Measurements from ENCODE around the gene R3HCC1L. TPM values are rescaled to one million over a fixed set of nuclear protein-coding genes. Genes with fewer than 3 reads are reported as not detected.
"Not testable (repeated sequence)": the region's sequence is repeated elsewhere in the genome, so short reads cannot be mapped to it uniquely, and the experiment has no call there.

R3HCC1L gene
- polyA plus RNA-seq, 1 donor from 2014 or later = 15.1 TPM

DNA sequence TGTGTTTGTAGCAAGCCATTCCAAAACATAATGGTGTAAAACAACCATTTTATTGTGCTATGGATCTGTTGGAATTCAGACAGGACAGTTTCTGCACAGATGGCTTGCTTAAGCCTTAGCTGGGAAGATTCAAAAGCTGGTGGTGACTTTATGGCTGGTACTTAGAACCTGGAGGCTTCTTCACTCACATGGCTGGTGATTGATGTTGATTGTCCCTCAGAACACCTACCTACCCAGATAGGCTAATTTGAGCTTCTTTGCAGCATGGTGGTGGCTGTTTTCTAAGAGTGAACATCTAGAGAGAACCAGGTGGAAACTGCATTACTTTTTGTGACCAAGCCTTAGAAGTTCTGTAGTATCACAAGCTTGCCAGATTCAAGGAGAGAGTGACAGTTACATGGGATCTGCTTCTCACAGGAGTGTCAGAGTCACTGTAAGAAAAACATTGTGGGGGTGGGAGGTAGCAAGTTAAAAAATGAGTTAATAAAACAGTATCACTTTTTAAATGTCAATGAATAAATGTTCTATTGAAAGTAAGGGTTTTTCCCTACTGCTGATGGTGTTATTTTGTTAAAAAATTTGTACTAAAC lies 7.1 kb downstream of the R3HCC1L start:
- no peaks in the 10 kb centered on the region for H3K9me3 Mint-ChIP-seq
- H3K27ac Mint-ChIP-seq = no peak overlapping the region
- peaks cover 8% of the 10 kb centered on the region for H3K36me3 Mint-ChIP-seq
- peak overlapping the region in 1 of 4 donors; percentile 20 for H3K4me3 Mint-ChIP-seq
- peaks cover 34 to 46% (median 42%) of the 10 kb centered on the region in 3 donors for H3K4me1 Mint-ChIP-seq
- H3K27me3 Mint-ChIP-seq = no peaks in the 10 kb centered on the region

DNA sequence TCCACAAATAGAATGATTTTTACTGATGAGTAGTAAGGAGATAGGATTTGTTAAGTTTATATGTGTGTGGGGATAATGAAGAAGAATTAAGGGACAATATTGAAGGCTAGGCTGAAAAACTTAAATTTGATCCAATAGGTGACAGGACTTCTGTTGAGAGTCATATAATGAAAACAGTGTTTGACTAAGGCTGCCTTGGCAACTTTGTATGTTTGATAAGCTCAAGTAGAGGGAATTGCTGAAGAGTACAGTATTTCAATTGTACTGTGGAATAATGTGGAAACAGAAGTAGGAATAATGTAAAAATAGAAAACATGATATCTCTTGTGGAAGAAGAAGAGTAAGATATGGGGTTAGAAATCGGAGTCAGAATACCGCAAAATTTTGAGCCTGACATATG lies 10.5 kb downstream of the R3HCC1L start:
- H3K9me3 Mint-ChIP-seq = peaks cover 7 to 22% (median 21%) of the 10 kb centered on the region in 3 donors
- no peak overlapping the region for H3K4me3 Mint-ChIP-seq
- H3K36me3 Mint-ChIP-seq = peaks cover 11% of the 10 kb centered on the region
- H3K27ac Mint-ChIP-seq = no peak overlapping the region
- H3K4me1 Mint-ChIP-seq = peaks cover 22 to 42% (median 42%) of the 10 kb centered on the region in 3 donors
- H3K27me3 Mint-ChIP-seq = no peaks in the 10 kb centered on the region

DNA sequence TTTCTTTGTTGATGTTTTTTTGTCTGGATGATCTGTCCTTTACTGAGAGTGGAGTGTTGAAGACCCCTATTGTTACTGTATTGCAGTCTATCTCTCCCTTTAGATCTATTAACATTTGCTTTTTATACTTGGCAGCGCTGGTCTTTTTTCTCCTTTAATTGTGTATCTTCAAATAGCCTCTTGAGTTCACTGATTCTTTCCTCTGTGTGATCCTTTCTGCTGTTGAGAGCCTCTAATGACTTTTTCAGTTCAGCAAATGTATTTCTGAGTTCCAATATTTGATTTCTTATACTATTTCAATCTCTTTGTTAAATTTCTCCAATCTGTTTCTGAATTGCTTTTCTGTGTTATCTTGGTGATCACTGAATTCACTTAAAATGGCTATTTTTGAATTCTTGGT lies 15.4 kb downstream of the R3HCC1L start:
- Mint-ChIP-seq H3K36me3 (peaks cover 19% of the 10 kb centered on the region), H3K27me3 (no peaks in the 10 kb centered on the region), H3K27ac (no peak overlapping the region), H3K4me3 (peak overlapping the region in 2 of 4 donors; percentile 7 to 44), H3K4me1 (peaks cover 1 to 17% (median 17%) of the 10 kb centered on the region in 3 donors), H3K9me3 (peaks cover 7 to 28% (median 23%) of the 10 kb centered on the region in 3 donors)

DNA sequence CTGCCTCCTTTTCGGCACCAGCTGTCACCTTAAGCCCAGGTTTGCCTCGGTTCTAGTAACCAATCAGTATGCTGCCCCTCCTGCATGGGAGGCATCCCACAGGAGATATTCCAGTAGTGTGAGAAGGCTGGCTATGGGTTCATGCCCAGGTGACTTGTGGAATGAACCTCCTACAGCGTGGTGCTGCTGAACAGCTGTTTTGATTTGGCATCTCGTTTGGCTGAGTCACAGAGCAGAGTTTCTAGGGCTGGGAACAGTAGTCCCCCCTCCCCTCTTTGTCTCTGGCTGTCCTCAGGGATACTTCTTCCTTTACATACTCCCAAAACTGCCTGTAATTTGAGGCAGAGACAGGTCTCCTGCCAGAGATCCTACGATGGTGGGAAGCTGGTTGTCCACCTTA lies 16.1 kb downstream of the R3HCC1L start:
- Mint-ChIP-seq H3K4me1 (peaks cover 1 to 18% (median 13%) of the 10 kb centered on the region in 3 donors), H3K27ac (no peak overlapping the region), H3K36me3 (peaks cover 19% of the 10 kb centered on the region), H3K4me3 (no peak overlapping the region), H3K9me3 (peaks cover 7 to 28% (median 23%) of the 10 kb centered on the region in 3 donors), H3K27me3 (no peaks in the 10 kb centered on the region)

DNA sequence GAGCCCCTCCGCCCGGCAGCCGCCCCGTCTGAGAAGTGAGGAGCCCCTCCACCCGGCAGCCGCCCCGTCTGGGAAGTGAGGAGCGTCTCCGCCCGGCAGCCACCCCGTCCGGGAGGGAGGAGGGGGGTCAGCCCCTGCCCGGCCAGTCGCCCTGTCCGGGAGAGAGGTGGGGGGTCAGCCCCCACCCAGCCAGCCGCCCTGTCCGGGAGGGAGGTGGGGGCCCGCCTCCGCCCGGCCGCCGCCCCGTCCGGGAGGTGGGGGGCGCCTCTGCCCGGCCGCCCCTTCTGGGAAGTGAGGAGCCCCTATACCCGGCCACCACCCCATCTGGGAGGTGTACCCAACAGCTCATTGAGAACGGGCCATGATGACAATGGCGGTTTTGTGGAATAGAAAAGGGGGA lies 18.3 kb downstream of the R3HCC1L start:
- H3K27ac Mint-ChIP-seq, H3K4me3 Mint-ChIP-seq, H3K27me3 Mint-ChIP-seq: not testable (repeated sequence)
- Mint-ChIP-seq H3K4me1 (peaks cover 0 to 24% (median 8%) of the 10 kb centered on the region in 3 donors), H3K9me3 (peaks cover 5 to 22% (median 18%) of the 10 kb centered on the region in 3 donors), H3K36me3 (peaks cover 28% of the 10 kb centered on the region)

DNA sequence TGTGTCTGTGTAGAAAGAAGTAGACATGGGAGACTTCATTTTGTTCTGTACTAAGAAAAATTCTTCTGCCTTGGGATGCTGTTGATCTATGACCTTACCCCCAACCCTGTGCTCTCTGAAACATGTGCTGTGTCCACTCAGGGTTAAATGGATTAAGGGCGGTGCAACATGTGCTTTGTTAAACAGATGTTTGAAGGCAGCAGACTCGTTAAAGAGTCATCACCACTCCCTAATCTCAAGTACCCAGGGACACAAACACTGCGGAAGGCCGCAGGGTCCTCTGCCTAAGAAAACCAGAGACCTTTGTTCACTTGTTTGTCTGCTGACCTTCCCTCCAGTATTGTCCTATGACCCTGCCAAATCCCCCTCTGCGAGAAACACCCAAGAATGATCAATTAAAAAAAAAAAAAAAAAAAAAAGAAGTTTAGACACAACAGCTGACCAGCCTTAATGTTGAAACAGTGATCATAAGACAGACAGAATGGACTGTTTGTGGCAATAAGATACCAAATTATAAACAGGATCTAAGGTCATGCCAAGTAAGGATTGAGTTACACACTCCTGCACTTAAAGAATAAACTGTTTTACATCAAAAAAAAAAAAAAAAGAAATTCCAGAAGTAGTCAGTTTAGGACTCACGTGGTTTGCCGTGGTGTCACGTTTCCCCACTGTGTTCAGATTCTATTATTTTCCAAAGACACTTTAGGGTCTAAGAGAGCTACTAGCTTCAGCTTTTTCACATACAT lies 18.9 kb downstream of the R3HCC1L start:
- not testable (repeated sequence) for H3K27me3 Mint-ChIP-seq, H3K4me3 Mint-ChIP-seq, H3K27ac Mint-ChIP-seq
- Mint-ChIP-seq H3K4me1 (peaks cover 0 to 24% (median 8%) of the 10 kb centered on the region in 3 donors), H3K36me3 (peaks cover 28% of the 10 kb centered on the region), H3K9me3 (peaks cover 5 to 19% (median 18%) of the 10 kb centered on the region in 3 donors)

DNA sequence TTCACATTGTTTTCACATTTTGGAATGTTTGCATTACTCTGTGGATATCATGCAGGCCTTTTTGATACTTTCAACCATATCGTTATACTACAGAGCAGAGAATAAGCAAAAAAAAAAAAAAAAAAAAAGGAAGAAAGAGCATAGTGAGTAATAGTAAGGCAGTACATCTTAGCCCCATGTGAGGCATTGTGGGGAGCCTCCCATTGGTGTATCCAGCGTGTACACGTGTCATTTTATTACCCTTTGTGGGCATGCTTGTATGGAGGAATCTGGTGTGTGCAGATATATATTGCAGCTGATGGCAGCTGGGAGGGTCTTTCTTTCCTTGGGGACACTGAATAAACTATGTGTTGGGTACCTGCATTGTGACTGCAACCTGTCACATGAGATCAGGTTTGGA lies 19.6 kb downstream of the R3HCC1L start:
- Mint-ChIP-seq H3K36me3 (peaks cover 28% of the 10 kb centered on the region), H3K27ac (no peak overlapping the region)

DNA sequence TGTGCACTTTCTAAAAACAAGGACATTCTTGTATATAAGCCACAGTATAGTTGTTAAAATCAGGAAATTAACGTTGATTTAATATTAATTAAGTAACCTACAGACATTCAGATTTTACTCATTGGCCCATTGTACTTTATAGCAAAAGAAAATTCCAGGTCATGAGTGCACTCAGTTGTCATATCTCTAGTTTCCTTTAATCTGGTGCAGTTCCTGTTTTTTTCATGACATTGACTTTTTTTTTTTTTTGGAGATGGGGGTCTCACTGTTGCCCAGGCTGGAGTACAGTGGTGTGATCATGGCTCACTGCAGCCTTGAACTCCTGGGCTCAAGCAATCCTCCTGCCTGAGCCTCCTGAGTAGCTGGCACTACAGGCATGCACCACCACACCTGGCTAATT lies 24.1 kb downstream of the R3HCC1L start:
- Mint-ChIP-seq H3K9me3 (no peaks in the 10 kb centered on the region), H3K4me3 (no peak overlapping the region), H3K27ac (no peak overlapping the region), H3K27me3 (no peaks in the 10 kb centered on the region), H3K4me1 (peaks cover 0 to 10% (median 6%) of the 10 kb centered on the region in 3 donors), H3K36me3 (peaks cover 11% of the 10 kb centered on the region)

More for the DNA sequence above, 19.6 kb downstream of the R3HCC1L start:
- Mint-ChIP-seq H3K4me1 (peaks cover 0 to 24% (median 6%) of the 10 kb centered on the region in 3 donors), H3K27me3 (no peaks in the 10 kb centered on the region), H3K4me3 (peak overlapping the region in 1 of 4 donors; percentile 52), H3K9me3 (peaks cover 3 to 14% (median 12%) of the 10 kb centered on the region in 3 donors)

DNA sequence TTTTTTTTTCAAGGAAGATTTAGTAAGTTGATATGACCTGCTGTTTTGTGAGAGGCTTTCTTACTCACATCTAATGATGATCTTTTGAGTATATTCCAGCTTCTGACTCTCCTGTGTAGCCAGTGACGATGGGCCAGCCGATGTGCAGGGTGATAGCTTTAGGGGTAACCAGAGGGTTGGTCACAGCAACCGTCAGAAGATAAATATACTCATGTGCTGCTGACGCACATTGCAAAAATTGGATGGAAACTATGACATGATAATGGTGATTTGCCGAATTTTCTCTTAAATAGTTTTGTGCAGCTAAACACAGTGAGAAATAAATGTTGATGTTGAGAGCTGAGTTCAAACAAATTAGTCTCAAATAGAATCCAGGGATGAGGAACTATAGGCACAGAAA lies 29.5 kb downstream of the R3HCC1L start:
- H3K9me3 Mint-ChIP-seq = no peaks in the 10 kb centered on the region
- H3K27me3 Mint-ChIP-seq = no peaks in the 10 kb centered on the region
- H3K4me1 Mint-ChIP-seq = peaks cover 14 to 31% (median 20%) of the 10 kb centered on the region in 3 donors
- no peak overlapping the region for H3K4me3 Mint-ChIP-seq
- peaks cover 3% of the 10 kb centered on the region for H3K36me3 Mint-ChIP-seq
- no peak overlapping the region for H3K27ac Mint-ChIP-seq

DNA sequence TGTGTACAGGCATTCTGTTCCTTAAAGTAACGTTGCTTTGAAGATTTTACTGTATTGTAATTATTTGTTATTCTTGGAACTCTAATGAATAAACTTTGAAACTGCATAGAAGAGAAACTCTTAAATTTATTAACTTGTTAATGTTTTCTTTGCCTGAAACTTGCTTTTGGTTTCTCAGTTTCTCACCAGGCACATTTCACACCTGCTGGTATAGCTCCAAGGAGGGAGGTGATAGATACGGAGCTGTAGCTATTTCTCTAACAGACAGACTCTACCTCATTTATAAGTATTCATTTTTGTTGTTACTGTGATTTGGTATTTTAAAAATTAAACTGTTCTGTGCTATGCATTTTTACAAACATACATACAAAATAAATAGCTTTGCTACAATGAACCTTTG lies 32.7 kb downstream of the R3HCC1L start:
- H3K9me3 Mint-ChIP-seq = no peaks in the 10 kb centered on the region
- peak overlapping the region in 1 of 3 donors; percentile 18 for H3K27ac Mint-ChIP-seq
- peak overlapping the region in 1 of 4 donors; percentile 32 for H3K4me3 Mint-ChIP-seq
- H3K4me1 Mint-ChIP-seq = peaks cover 19 to 37% (median 32%) of the 10 kb centered on the region in 3 donors
- H3K36me3 Mint-ChIP-seq = peaks cover 5% of the 10 kb centered on the region
- no peaks in the 10 kb centered on the region for H3K27me3 Mint-ChIP-seq

DNA sequence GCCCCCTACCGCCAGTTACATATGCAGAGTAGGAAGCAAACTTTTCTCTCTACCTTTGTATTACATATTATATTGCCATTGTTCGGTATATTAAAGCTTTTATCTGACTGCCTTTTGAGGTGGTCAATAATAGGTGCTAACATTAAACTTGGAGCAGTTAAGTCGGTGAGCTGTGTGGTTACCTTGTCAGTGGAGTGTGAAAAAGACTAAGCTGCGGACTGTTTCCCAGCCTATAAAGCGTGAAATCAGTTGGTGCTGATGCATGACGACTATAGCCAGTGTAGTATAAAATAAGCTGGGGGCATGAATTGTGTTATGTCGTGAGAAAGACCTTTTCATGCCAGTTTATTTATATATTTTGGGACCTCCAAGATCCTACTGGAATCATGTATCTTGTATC lies 33.7 kb downstream of the R3HCC1L start:
- peak overlapping the region in 2 of 4 donors; percentile 14 to 54 for H3K4me3 Mint-ChIP-seq
- H3K9me3 Mint-ChIP-seq = no peaks in the 10 kb centered on the region
- H3K4me1 Mint-ChIP-seq = peaks cover 19 to 37% (median 32%) of the 10 kb centered on the region in 3 donors
- no peak overlapping the region for H3K27ac Mint-ChIP-seq
- H3K27me3 Mint-ChIP-seq = no peaks in the 10 kb centered on the region
- H3K36me3 Mint-ChIP-seq = peaks cover 5% of the 10 kb centered on the region

DNA sequence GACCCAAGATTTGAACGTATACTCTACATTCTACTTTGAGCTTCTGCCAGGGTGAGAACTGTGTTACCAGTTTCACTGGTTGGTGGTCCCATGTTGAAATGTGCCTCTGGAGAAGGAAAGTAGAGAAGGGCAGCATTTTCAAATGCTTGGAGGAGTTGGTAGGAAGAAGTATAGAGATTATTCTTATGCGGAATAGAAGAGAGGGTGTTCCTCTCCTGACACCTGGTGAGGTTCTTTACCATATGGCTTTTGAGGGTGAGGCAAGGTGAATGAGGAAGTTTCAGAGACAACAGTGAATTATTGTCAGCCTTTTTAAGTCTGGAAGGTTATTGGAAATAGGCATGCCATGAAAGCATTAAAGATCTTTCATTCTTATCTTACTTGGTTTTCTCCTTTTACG lies 34.3 kb downstream of the R3HCC1L start:
- peaks cover 19 to 37% (median 32%) of the 10 kb centered on the region in 3 donors for H3K4me1 Mint-ChIP-seq
- H3K4me3 Mint-ChIP-seq = peak overlapping the region in 1 of 4 donors; percentile 54
- no peaks in the 10 kb centered on the region for H3K9me3 Mint-ChIP-seq
- H3K36me3 Mint-ChIP-seq = peaks cover 5% of the 10 kb centered on the region
- H3K27ac Mint-ChIP-seq = no peak overlapping the region
- H3K27me3 Mint-ChIP-seq = no peaks in the 10 kb centered on the region

DNA sequence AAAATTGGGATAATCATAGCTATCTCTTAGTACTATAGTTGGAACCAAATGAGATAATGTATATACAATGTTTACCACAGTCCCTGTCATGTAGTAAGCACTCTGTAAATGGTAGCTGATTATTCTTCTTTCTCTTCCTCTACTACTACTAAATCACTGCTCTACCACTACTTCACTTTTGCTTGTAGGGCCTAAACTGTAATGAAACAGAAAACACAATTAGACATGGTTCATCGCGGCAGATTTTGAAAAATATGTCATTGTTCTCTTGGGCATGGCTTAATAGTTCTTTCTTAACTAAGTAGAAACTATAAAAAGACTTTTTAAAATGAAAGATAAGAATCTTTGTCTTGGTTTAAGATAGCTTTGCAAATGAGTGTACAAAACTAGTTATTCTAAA lies 34.9 kb downstream of the R3HCC1L start:
- no peaks in the 10 kb centered on the region for H3K27me3 Mint-ChIP-seq
- H3K4me1 Mint-ChIP-seq = peaks cover 19 to 37% (median 32%) of the 10 kb centered on the region in 3 donors
- H3K27ac Mint-ChIP-seq = no peak overlapping the region
- peaks cover 5% of the 10 kb centered on the region for H3K36me3 Mint-ChIP-seq
- H3K4me3 Mint-ChIP-seq = no peak overlapping the region
- no peaks in the 10 kb centered on the region for H3K9me3 Mint-ChIP-seq

DNA sequence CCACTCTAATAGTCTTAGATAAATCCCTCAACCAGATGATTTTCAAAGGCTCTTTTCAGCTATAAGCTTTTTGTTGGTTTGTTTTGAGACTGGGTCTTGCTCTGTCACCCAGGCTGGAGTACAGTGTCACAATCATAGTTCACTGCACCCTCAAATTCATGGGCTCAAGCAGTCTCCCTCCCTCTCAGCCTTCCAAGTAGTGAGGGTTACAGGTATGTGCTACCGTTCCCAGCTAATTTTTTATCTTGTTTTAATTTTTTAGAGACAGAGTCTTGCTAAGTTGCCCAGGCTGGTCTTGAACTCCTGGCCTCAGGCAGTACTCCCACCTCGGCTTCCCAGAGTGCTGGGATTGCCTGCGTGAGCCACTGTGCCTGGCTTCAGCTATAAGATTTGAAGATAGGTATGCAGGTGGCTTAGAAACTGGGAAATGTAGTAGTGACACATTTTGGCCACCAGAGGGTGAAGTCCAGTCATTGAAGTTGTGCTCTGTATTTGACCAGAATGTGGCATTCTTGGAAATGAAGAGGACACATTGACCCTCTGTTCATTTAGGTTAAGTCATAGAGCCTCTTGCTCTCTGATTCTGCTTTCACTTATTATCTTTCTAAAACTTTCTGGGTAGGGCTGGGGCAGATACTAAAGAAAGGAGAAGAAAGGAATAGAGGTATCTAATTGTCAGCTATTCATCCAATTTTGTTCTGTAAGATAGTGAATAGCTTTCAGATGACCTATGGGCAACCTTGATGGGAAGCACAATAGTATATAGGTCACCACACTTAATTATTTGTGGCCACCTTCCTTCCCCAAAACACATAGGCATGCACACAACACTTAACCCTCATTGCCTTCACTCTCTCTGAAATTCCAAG lies 36.0 kb downstream of the R3HCC1L start:
- Mint-ChIP-seq H3K36me3 (peaks cover 8% of the 10 kb centered on the region), H3K27me3 (no peaks in the 10 kb centered on the region), H3K4me1 (peaks cover 21 to 39% (median 37%) of the 10 kb centered on the region in 3 donors), H3K27ac (peak overlapping the region in 1 of 3 donors; percentile 76), H3K4me3 (no peak overlapping the region), H3K9me3 (no peaks in the 10 kb centered on the region)

DNA sequence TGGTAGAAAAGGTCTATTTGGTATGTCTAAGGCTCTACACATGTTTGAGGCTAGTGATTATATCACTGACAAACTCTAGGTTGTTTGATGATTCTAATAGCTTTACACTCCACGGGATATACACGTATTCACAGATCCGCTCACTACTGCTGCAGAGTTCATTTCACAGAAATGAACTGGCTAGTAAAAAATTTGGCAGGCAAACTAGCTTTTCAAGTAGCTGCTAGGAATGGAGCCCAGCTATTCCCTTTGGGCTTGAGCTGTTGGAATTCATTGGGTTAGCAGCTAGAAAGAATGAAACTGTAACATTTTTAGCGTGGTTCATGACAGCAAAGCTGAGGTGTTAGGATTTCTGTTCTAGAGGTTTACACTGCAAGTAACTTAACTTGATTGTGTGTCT lies 37.6 kb downstream of the R3HCC1L start:
- Mint-ChIP-seq H3K27me3 (no peaks in the 10 kb centered on the region), H3K4me3 (no peak overlapping the region), H3K27ac (no peak overlapping the region), H3K4me1 (peaks cover 18 to 44% (median 31%) of the 10 kb centered on the region in 3 donors), H3K36me3 (peaks cover 6% of the 10 kb centered on the region), H3K9me3 (no peaks in the 10 kb centered on the region)
